Measurements from ENCODE around the gene UBE2Q2. TPM values are rescaled to one million over a fixed set of nuclear protein-coding genes. Genes with fewer than 3 reads are reported as not detected.
"Not testable (repeated sequence)": the region's sequence is repeated elsewhere in the genome, so short reads cannot be mapped to it uniquely, and the experiment has no call there.

The UBE2Q2 gene
- total and polyA plus RNA-seq, 7 donors: 9.3 to 32.2 (median 15.9) TPM

- Histone ChIP-seq H3K4me1 (peaks cover 13% of the 10 kb centered on the region), H3K27ac (peak overlapping the region; percentile 78), H3K9me3 (no peaks in the 10 kb centered on the region), H3K36me3 (ENCODE audit: insufficient read depth in 1 of 2, low read depth in 1 of 2) (peaks cover 6 to 24% of the 10 kb centered on the region in 2 donors), H3K27me3 (ENCODE audit: insufficient read depth in 3 of 3, low read length in 2 of 3) (no peaks in the 10 kb centered on the region), H3K4me3 (no peak overlapping the region)
- 35 to 50% (median 38%) methylated on average over 8 of the region's 8 CpGs for WGBS, 3 donors
- peak in 3 of 4 donors; percentile 38 to 67 (median 65) for ATAC-seq
- intact Hi-C loops (cut with DNase I): loop anchor here in 1 of 2 donors (5.0 kb wide), 1 partner anchor 60 kb away; the partner anchor contains the start of gene UBE2Q2
- TF ChIP-seq, protein P1, sequence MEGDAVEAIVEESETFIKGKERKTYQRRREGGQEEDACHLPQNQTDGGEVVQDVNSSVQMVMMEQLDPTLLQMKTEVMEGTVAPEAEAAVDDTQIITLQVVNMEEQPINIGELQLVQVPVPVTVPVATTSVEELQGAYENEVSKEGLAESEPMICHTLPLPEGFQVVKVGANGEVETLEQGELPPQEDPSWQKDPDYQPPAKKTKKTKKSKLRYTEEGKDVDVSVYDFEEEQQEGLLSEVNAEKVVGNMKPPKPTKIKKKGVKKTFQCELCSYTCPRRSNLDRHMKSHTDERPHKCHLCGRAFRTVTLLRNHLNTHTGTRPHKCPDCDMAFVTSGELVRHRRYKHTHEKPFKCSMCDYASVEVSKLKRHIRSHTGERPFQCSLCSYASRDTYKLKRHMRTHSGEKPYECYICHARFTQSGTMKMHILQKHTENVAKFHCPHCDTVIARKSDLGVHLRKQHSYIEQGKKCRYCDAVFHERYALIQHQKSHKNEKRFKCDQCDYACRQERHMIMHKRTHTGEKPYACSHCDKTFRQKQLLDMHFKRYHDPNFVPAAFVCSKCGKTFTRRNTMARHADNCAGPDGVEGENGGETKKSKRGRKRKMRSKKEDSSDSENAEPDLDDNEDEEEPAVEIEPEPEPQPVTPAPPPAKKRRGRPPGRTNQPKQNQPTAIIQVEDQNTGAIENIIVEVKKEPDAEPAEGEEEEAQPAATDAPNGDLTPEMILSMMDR (IDR thresholded peaks at IDR 0.05): no peak
- DNase-seq: no peak
These were observed 58.9 kb downstream of the UBE2Q2 start for GRCh38 chr15:75902129-75902557.

- Histone ChIP-seq H3K36me3 (ENCODE audit: insufficient read depth in 1 of 2, low read depth in 1 of 2) (peaks cover 6 to 36% of the 10 kb centered on the region in 2 donors), H3K9me3 (no peaks in the 10 kb centered on the region), H3K27me3 (ENCODE audit: insufficient read depth in 3 of 3, low read length in 2 of 3) (no peaks in the 10 kb centered on the region), H3K4me3 (peak within 1 kb of the TSS; percentile 99), H3K4me1 (peaks cover 13% of the 10 kb centered on the region), H3K27ac (peak within 1 kb of the TSS; percentile 78)
- intact Hi-C loops (cut with DNase I): loop anchor here in 1 of 2 donors (5.0 kb wide), 1 partner anchor 61 kb away; the partner anchor contains the start of gene UBE2Q2
- TF ChIP-seq, protein P1 (IDR thresholded peaks at IDR 0.05): no peak
- 2% methylated on average over 62 to 63 of the region's 63 CpGs for WGBS, 3 donors
- peak; percentile 98 to 100 (median 98) for ATAC-seq
- peak; percentile 92 to 95 for DNase-seq
These were observed 60.3 kb downstream of the UBE2Q2 start, which contains the start of gene FBXO22 for GRCh38 chr15:75903331-75904239. TSS of gene FBXO22 (plus strand) at chr15:75903878. CDS start at chr15:75903964, 86 bp downstream.

DNA sequence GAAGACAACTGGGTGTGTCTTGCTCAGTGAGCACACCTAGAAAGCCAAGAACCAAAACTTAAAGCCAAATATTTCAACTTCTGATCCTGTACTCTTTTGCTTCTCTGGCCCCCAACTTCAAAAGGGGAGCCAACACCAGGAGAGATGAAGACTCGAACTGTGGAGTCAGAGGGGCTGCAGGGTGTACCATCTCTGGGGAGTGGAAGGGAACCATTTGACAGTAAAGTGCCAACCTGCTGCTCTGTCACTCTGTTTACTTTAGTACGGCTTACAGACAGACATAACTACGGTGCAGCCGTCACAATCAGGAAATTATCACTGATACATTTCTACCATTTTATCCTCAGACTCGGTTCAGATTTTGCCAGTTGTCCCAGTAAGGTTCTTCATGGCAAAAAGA, 62.0 kb downstream of the UBE2Q2 start:
- H3K9me3 ChIP-seq: no peaks in the 10 kb centered on the region
- H3K4me1 ChIP-seq: peaks cover 13% of the 10 kb centered on the region
- ATAC-seq (no peak), DNase-seq (no peak)
- H3K27ac ChIP-seq: no peak overlapping the region
- no peaks in the 10 kb centered on the region for H3K27me3 ChIP-seq (ENCODE audit: insufficient read depth in 3 of 3, low read length in 2 of 3)
- H3K36me3 ChIP-seq (ENCODE audit: insufficient read depth in 1 of 2, low read depth in 1 of 2): peaks cover 6 to 43% of the 10 kb centered on the region in 2 donors
- peak overlapping the region; percentile 99 for H3K4me3 ChIP-seq
- TF ChIP-seq, protein P1 (IDR thresholded peaks at IDR 0.05): no peak
- intact Hi-C loops (cut with DNase I): no loop called here
- 81 to 88% (median 82%) methylated on average over 5 of the region's 5 CpGs for WGBS, 3 donors

- H3K4me1 ChIP-seq; H3K4me3 ChIP-seq; H3K9me3 ChIP-seq; H3K27ac ChIP-seq; H3K27me3 ChIP-seq (ENCODE audit: insufficient read depth in 3 of 3, low read length in 2 of 3); DNase-seq; ATAC-seq; intact Hi-C loops (cut with DNase I): not testable (repeated sequence)
- 96 to 99% (median 98%) methylated on average over 3 of the region's 3 CpGs for WGBS, 3 donors
- peaks cover 4 to 72% of the 10 kb centered on the region in 2 donors for H3K36me3 ChIP-seq (ENCODE audit: insufficient read depth in 1 of 2, low read depth in 1 of 2)
These were observed 67.1 kb downstream of the UBE2Q2 start for GRCh38 chr15:75910355-75910754.

DNA sequence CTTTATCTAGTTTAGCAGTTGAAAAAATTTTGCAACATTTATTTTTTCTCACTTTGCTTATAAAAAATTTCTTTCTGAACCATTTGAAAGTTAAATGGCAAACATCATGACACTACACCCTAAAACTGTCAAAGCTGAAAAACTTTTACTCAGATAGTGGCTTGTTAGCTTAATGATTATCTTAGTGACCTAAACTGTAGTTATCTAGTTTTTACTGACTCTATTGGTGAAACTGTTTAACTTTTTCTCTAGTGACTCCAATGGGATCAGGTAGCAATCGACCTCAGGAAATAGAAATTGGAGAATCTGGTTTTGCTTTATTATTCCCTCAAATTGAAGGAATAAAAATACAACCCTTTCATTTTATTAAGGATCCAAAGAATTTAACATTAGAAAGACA, 73.7 kb downstream of the UBE2Q2 start:
- intact Hi-C loops (cut with DNase I): no loop called here
- Histone ChIP-seq H3K27me3 (ENCODE audit: insufficient read depth in 3 of 3, low read length in 2 of 3) (no peaks in the 10 kb centered on the region), H3K27ac (no peak overlapping the region), H3K4me3 (no peak overlapping the region), H3K36me3 (ENCODE audit: insufficient read depth in 1 of 2, low read depth in 1 of 2) (peaks cover 0 to 61% of the 10 kb centered on the region in 2 donors), H3K9me3 (no peaks in the 10 kb centered on the region), H3K4me1 (peaks cover 6% of the 10 kb centered on the region)
- ATAC-seq (no peak), DNase-seq (no peak)
- TF ChIP-seq, protein P1 (IDR thresholded peaks at IDR 0.05): no peak
- WGBS, 3 donors: 84 to 93% (median 87%) methylated on average over 1 of the region's 1 CpG
